GM23338 (cell line): ENCODE data around the gene SZRD1. TPM values are rescaled to one million over a fixed set of nuclear protein-coding genes. Genes with fewer than 3 reads are reported as not detected.

Source experiments
- ATAC-seq: fragments of 200-7000 bp; cut with Tn5 transposase; 3 replicates; pipeline ENCODE4 v1.9.1; 2020
- DNase-seq: peaks from one replicate; pipeline ENCODE4 v3.0.0-alpha.2; 2015; ENCODE audit warnings: low spot score
- H2AFZ ChIP-seq: fragments of 200-600 bp; sonication (generic); 2 replicates; pipeline ENCODE4 v1.8.0; 2016; ENCODE audit warnings: antibody characterized with exemption, mild to moderate bottlenecking, moderate library complexity
- H3F3A ChIP-seq: fragments of 200-600 bp; sonication (generic); replicated peaks from 2 replicates; pipeline ENCODE4 v1.8.0; 2017; ENCODE audit warnings: antibody characterized with exemption, mixed run types, low read depth
- H3K27ac ChIP-seq: fragments of 200-600 bp; sonication (generic); 2 replicates; pipeline ENCODE4 v1.6.1; 2016; ENCODE audit warnings: low read depth
- H3K27me3 ChIP-seq: fragments of 200-600 bp; sonication (generic); 2 replicates; pipeline ENCODE4 v1.8.0; 2016; ENCODE audit warnings: mild to moderate bottlenecking, mixed run types, moderate library complexity; ENCODE audit not compliant: insufficient read depth
- H3K36me3 ChIP-seq: fragments of 200-600 bp; sonication (generic); 2 replicates; pipeline ENCODE4 v1.8.0; 2016; ENCODE audit warnings: mild to moderate bottlenecking; ENCODE audit not compliant: insufficient read depth
- H3K4me1 ChIP-seq: fragments of 200-600 bp; sonication (generic); 2 replicates; pipeline ENCODE4 v1.8.0; 2016; ENCODE audit warnings: mild to moderate bottlenecking, moderate library complexity; ENCODE audit not compliant: insufficient read depth
- H3K4me2 ChIP-seq: fragments of 200-600 bp; sonication (generic); 2 replicates; pipeline ENCODE4 v1.7.1; 2017; ENCODE audit warnings: mixed run types
- H3K4me3 ChIP-seq: fragments of 200-600 bp; sonication (generic); 2 replicates; pipeline ENCODE4 v1.6.1; 2016; ENCODE audit warnings: mixed run types
- H3K79me2 ChIP-seq: fragments of 200-600 bp; sonication (generic); replicated peaks from 2 replicates; pipeline ENCODE4 v1.8.0; 2017; ENCODE audit warnings: mild to moderate bottlenecking; ENCODE audit not compliant: insufficient read depth
- H3K9me2 ChIP-seq: fragments of 200-600 bp; sonication (generic); 2 replicates; pipeline ENCODE4 v1.8.0; 2017; ENCODE audit not compliant: insufficient read depth
- H4K20me1 ChIP-seq: fragments of 200-600 bp; sonication (generic); replicated peaks from 2 replicates; pipeline ENCODE4 v1.8.0; 2017; ENCODE audit warnings: mild to moderate bottlenecking; ENCODE audit not compliant: insufficient read depth
- H3K27ac Mint-ChIP-seq: 2 replicates; pipeline ENCODE4 v1.8.0; 2020; ENCODE audit warnings: inconsistent platforms, mild to moderate bottlenecking, moderate library complexity, mixed read lengths
- H3K27me3 Mint-ChIP-seq: 3 replicates; pipeline ENCODE4 v1.8.0; 2022; ENCODE audit warnings: low read depth, mild to moderate bottlenecking, moderate library complexity, mixed read lengths, inconsistent platforms; ENCODE audit not compliant: insufficient read depth, poor library complexity
- H3K36me3 Mint-ChIP-seq: 3 replicates; pipeline ENCODE4 v1.8.0; 2021; ENCODE audit warnings: low read depth, mild to moderate bottlenecking, inconsistent platforms, moderate library complexity, mixed read lengths
- H3K4me1 Mint-ChIP-seq: 3 replicates; pipeline ENCODE4 v1.8.0; 2020; ENCODE audit warnings: mild to moderate bottlenecking, inconsistent platforms, mixed read lengths
- H3K4me3 Mint-ChIP-seq: 3 replicates; pipeline ENCODE4 v1.8.0; 2021; ENCODE audit warnings: moderate library complexity, mild to moderate bottlenecking, inconsistent platforms, mixed read lengths
- H3K9me3 Mint-ChIP-seq: 3 replicates; pipeline ENCODE4 v1.8.0; 2020; ENCODE audit warnings: moderate library complexity, mild to moderate bottlenecking, inconsistent platforms, mixed read lengths
- CTCF ChIP-seq, 2 experiments: fragments of 200-600 bp in 1 of 2; sonication (generic) in 1 of 2; conservative IDR thresholded peaks; 2 replicates each; pipeline versions ENCODE4 v1.5.1 to v1.6.1; 2016 to 2017; ENCODE audit warnings: antibody characterized with exemption in 2 of 2, low read depth in 2 of 2, mild to moderate bottlenecking in 2 of 2, moderate library complexity in 1 of 2
- ETS1 ChIP-seq: IDR thresholded peaks from 2 replicates; pipeline ENCODE4 v1.6.1; 2016; ENCODE audit warnings: antibody characterized with exemption
- EZH2 ChIP-seq: fragments of 200-600 bp; sonication (generic); IDR thresholded peaks from one replicate; pipeline ENCODE4 v1.8.0; 2017; ENCODE audit warnings: antibody characterized with exemption, mild to moderate bottlenecking, low read depth; ENCODE audit not compliant: unreplicated experiment
- EZH2phosphoT487 ChIP-seq: fragments of 200-600 bp; sonication (generic); IDR thresholded peaks from one replicate; pipeline ENCODE4 v1.8.1; 2018; ENCODE audit warnings: antibody characterized with exemption; ENCODE audit not compliant: unreplicated experiment
- JUNB ChIP-seq: IDR thresholded peaks from one replicate; pipeline ENCODE4 v1.6.1; 2016; ENCODE audit warnings: antibody characterized with exemption; ENCODE audit not compliant: unreplicated experiment
- NANOG ChIP-seq: IDR thresholded peaks from 2 replicates; pipeline ENCODE4 v1.6.1; 2016; ENCODE audit warnings: antibody characterized with exemption, borderline replicate concordance
- POLR2AphosphoS5 ChIP-seq: IDR thresholded peaks from 2 replicates; pipeline ENCODE4 v1.6.1; 2016; ENCODE audit warnings: antibody characterized with exemption, low read depth
- REST ChIP-seq: IDR thresholded peaks from one replicate; pipeline ENCODE4 v1.6.1; 2018; ENCODE audit warnings: antibody characterized with exemption; ENCODE audit not compliant: unreplicated experiment
- STAT1 ChIP-seq: IDR thresholded peaks from one replicate; pipeline ENCODE4 v1.6.1; 2016; ENCODE audit warnings: antibody characterized with exemption; ENCODE audit not compliant: unreplicated experiment
- ZNF114 ChIP-seq: fragments of 250-450 bp; sonication (Bioruptor Pico); IDR thresholded peaks from 2 replicates; pipeline ENCODE4 v1.5.0; 2020; ENCODE audit warnings: mild to moderate bottlenecking, moderate library complexity
- ZNF331 ChIP-seq: fragments of 250-450 bp; sonication (Bioruptor Pico); IDR thresholded peaks from 2 replicates; pipeline ENCODE4 v1.5.0; 2020; ENCODE audit warnings: low read depth, mild to moderate bottlenecking, moderate library complexity
- ZNF462 ChIP-seq: fragments of 250-450 bp; sonication (Bioruptor Pico); IDR thresholded peaks from 2 replicates; pipeline ENCODE4 v1.5.0; 2020; ENCODE audit warnings: mild to moderate bottlenecking, moderate library complexity
- polyA plus RNA-seq: library from polyadenylated mRNA; unstranded; fragments of >200 nt; fragmentation: Nextera tagmentation; extraction: Ambion mirVana; gene quantifications from 2 replicates; pipeline ENCODE4 v1.2.1, GENCODE V29; 2016
- total RNA-seq: library from RNA; depleted of rRNA; stranded (reverse); fragments of >200 nt; shearing (Covaris generic); gene quantifications from 2 replicates; pipeline ENCODE4 v1.2.3, GENCODE V29; 2014

Gene SZRD1
- total and polyA plus RNA-seq, 2 experiments from 2014 or later = 32.5 to 70.9 TPM

- ATAC-seq = no peak
- peaks cover 14% of the 10 kb centered on the region for H3K27me3 Mint-ChIP-seq
Measured at GRCh38 chr1:16438924-16439323, 71.9 kb downstream of the SZRD1 start.

More at GRCh38 chr1:16438924-16439323, 71.9 kb downstream of the SZRD1 start:
- H3K4me3 Mint-ChIP-seq = no peak overlapping the region
- Histone ChIP-seq H3K4me2 (no peak overlapping the region), H3F3A (peaks cover 8% of the 10 kb centered on the region), H3K4me3 (no peak overlapping the region), H3K27ac (no peak overlapping the region), H3K36me3 (no peaks in the 10 kb centered on the region), H3K79me2 (peaks cover 16% of the 10 kb centered on the region), H3K9me2 (no peaks in the 10 kb centered on the region), H4K20me1 (peaks cover 24% of the 10 kb centered on the region; the same call in 1 of the 2 replicates), H3K4me1 (no peaks in the 10 kb centered on the region; the same call in 1 of the 2 replicates), H2AFZ (no peak overlapping the region), H3K27me3 (peaks cover 10% of the 10 kb centered on the region; the same call in 1 of the 2 replicates)
- 0 out of 3 replicates have a peak, but pooled peaks cover 7% of the 10 kb centered on the region for H3K4me1 Mint-ChIP-seq
- peaks cover 2% of the 10 kb centered on the region; the same call in 1 of the 3 replicates for H3K36me3 Mint-ChIP-seq
- TF ChIP-seq POLR2AphosphoS5 (no peak), CTCF (conservative IDR thresholded peaks at IDR 0.05; ENCODE audit: low read depth in 2 of 2) (no peak), NANOG (no peak), STAT1 (no peak), EZH2 (no peak), JUNB (no peak), ZNF462 (CRISPR knock-in tag) (no peak), REST (no peak), ZNF331 (no peak), ETS1 (no peak), EZH2phosphoT487 (no peak), ZNF114 (no peak)
- no peaks in the 10 kb centered on the region for H3K9me3 Mint-ChIP-seq
- DNase-seq = no peak
- H3K27ac Mint-ChIP-seq = no peak overlapping the region
